Measurements from ENCODE around the gene IKZF3. TPM values are rescaled to one million over a fixed set of nuclear protein-coding genes. Genes with fewer than 3 reads are reported as not detected.

IKZF3 gene
- total and polyA plus RNA-seq, 10 of the 15 experiments (the other 5 are each of a cell fraction or from before 2014, with no cell fraction given), result 5.5 to 98.2 (median 47.6) TPM

GRCh38 chr17:39767147-39767546 lies 97.0 kb downstream of the IKZF3 start (continued):
- 0 out of 2 replicates have a peak, but pooled peaks have one; percentile 40 for TF ChIP-seq ATF2 (IDR thresholded peaks at IDR 0.05; ENCODE audit: low read length)
- no peak for TF ChIP-seq CEBPZ (IDR thresholded peaks at IDR 0.05; ENCODE audit: low read depth, low read length)
- no peak for TF ChIP-seq NRF1 (conservative IDR thresholded peaks at IDR 0.05; ENCODE audit: low read depth, low read length)
- no peak for TF ChIP-seq CEBPB (IDR thresholded peaks at IDR 0.05; ENCODE audit: borderline replicate concordance in 1 of 2, low read depth in 2 of 2, low read length in 2 of 2)
- no peak for TF ChIP-seq TCF7 (IDR thresholded peaks at IDR 0.05; ENCODE audit: borderline replicate concordance)
- peak; percentile 76 for TF ChIP-seq GATAD2B (conservative IDR thresholded peaks at IDR 0.05; ENCODE audit: low read depth)
- TF ChIP-seq, protein P1, sequence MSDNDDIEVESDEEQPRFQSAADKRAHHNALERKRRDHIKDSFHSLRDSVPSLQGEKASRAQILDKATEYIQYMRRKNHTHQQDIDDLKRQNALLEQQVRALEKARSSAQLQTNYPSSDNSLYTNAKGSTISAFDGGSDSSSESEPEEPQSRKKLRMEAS (IDR thresholded peaks at IDR 0.05; ENCODE audit: low read depth, low read length), result no peak
- TF ChIP-seq IRF5 (IDR thresholded peaks at IDR 0.05; ENCODE audit: borderline replicate concordance), result no peak
- no peak for TF ChIP-seq GABPA (IDR thresholded peaks at IDR 0.05; ENCODE audit: low read depth)
- TF ChIP-seq BRCA1 (IDR thresholded peaks at IDR 0.05; ENCODE audit: low read depth, low read length), result no peak
- peak; percentile 94 for TF ChIP-seq IKZF1 (conservative IDR thresholded peaks at IDR 0.05)
- no peak for TF ChIP-seq ZNF622 (IDR thresholded peaks at IDR 0.05)
- peak; percentile 39; the same call in 1 of the 2 replicates for TF ChIP-seq BCL11A (IDR thresholded peaks at IDR 0.05; ENCODE audit: low read depth, low read length)
- TF ChIP-seq E2F8 (IDR thresholded peaks at IDR 0.05; ENCODE audit: low read depth, partially characterized antibody), result no peak
- TF ChIP-seq POLR2AphosphoS5 (IDR thresholded peaks at IDR 0.05; ENCODE audit: low read length), result no peak
- TF ChIP-seq TARDBP (IDR thresholded peaks at IDR 0.05; ENCODE audit: borderline replicate concordance), result no peak
- peak; percentile 49; the same call in 1 of the 2 replicates for TF ChIP-seq DPF2 (IDR thresholded peaks at IDR 0.05)
- no peak for TF ChIP-seq CHD2 (IDR thresholded peaks at IDR 0.05; ENCODE audit: borderline replicate concordance, low read depth, low read length)
- no peak for TF ChIP-seq KLF5 (IDR thresholded peaks at IDR 0.05; ENCODE audit: partially characterized antibody)
- TF ChIP-seq SUPT20H (IDR thresholded peaks at IDR 0.05; ENCODE audit: borderline replicate concordance, control insufficient read depth, low read depth, low read length), result no peak
- 0 out of 2 replicates have a peak, but pooled peaks have one; percentile 38 for TF ChIP-seq ZNF217 (IDR thresholded peaks at IDR 0.05)
- TF ChIP-seq NFYA (IDR thresholded peaks at IDR 0.05; ENCODE audit: borderline replicate concordance, low read depth, low read length), result no peak
- TF ChIP-seq ZNF24 (IDR thresholded peaks at IDR 0.05), result no peak
- TF ChIP-seq PAX8 (IDR thresholded peaks at IDR 0.05), result no peak
